Measurements from ENCODE around the gene RAB25.
"Not testable (repeated sequence)": the region's sequence is repeated elsewhere in the genome, so short reads cannot be mapped to it uniquely, and the experiment has no call there.

Gene RAB25

GRCh38 chr1:156060937-156061636, at the start of gene RAB25:
TSS of gene RAB25 (plus strand) at chr1:156061160. CDS start at chr1:156061401, 241 bp downstream.
- peak; percentile 21 for DNase-seq

- DNase-seq: no peak
These were observed 48.7 kb upstream of the RAB25 start for GRCh38 chr1:156012051-156012817.

- DNase-seq: no peak
These were observed 46.1 kb upstream of the RAB25 start for GRCh38 chr1:156014829-156015228.

- no peak for DNase-seq
These were observed 41.0 kb upstream of the RAB25 start for GRCh38 chr1:156019946-156020292.

- DNase-seq: peak; percentile 85
These were observed 40.5 kb upstream of the RAB25 start, which contains the start of gene SSR2 for GRCh38 chr1:156020293-156021092. TSS of gene SSR2 (minus strand) at chr1:156020951. CDS start at chr1:156020167, 784 bp downstream.

GRCh38 chr1:156021093-156021428, 39.9 kb upstream of the RAB25 start:
- DNase-seq: no peak

- DNase-seq: no peak
These were observed 39.0 kb upstream of the RAB25 start for GRCh38 chr1:156021954-156022353.

GRCh38 chr1:156024801-156025200, 36.2 kb upstream of the RAB25 start:
- DNase-seq: no peak

GRCh38 chr1:156025876-156026275, 35.1 kb upstream of the RAB25 start:
- peak; percentile 27 for DNase-seq

- no peak for DNase-seq
These were observed 34.4 kb upstream of the RAB25 start for GRCh38 chr1:156026588-156026987.

GRCh38 chr1:156033011-156033410, 27.9 kb upstream of the RAB25 start:
- no peak for DNase-seq

- DNase-seq: not testable (repeated sequence)
These were observed 26.0 kb upstream of the RAB25 start for GRCh38 chr1:156034991-156035390.

- DNase-seq: no peak
These were observed 18.1 kb upstream of the RAB25 start for GRCh38 chr1:156042828-156043227.

- no peak for DNase-seq
These were observed 15.9 kb upstream of the RAB25 start for GRCh38 chr1:156045076-156045475.

- DNase-seq: no peak
These were observed 12.2 kb upstream of the RAB25 start for GRCh38 chr1:156048663-156049258.

- no peak for DNase-seq
These were observed 10.6 kb upstream of the RAB25 start for GRCh38 chr1:156050376-156050775.

GRCh38 chr1:156051011-156051725, 9.8 kb upstream of the RAB25 start:
- DNase-seq: no peak

- peak; percentile 80 for DNase-seq
These were observed 7.8 kb upstream of the RAB25 start for GRCh38 chr1:156052862-156053767.

- DNase-seq: peak; percentile 92
These were observed 7.0 kb upstream of the RAB25 start, which contains the start of gene UBQLN4 for GRCh38 chr1:156053768-156054499. TSS of gene UBQLN4 (minus strand) at chr1:156053798. CDS start at chr1:156053701, 97 bp downstream.

- peak; percentile 98 for DNase-seq
These were observed 6.3 kb upstream of the RAB25 start, which contains the start of gene LAMTOR2 for GRCh38 chr1:156054500-156055280. TSS of gene LAMTOR2 (plus strand) at chr1:156054782. CDS start at chr1:156054890, 108 bp downstream.

Data from CD4-positive, alpha-beta T cell treated with Interleukin-6 for 4 hours (primary cell).